Breast epithelium (tissue), 4 donors: ENCODE measurements around the gene FOCAD. TPM values are rescaled to one million over a fixed set of nuclear protein-coding genes. Genes with fewer than 3 reads are reported as not detected.

Source experiments
- DNase-seq, 2 donors: peaks; one replicate each; pipeline ENCODE4 v3.0.0-alpha.2; 2019; ENCODE audit warnings: low spot score in 2 of 2
- H3K27ac ChIP-seq, 2 donors: fragments of 200-600 bp; sonication (generic) in 1 of 2; one replicate each; pipeline ENCODE4 v1.5.1; 2016 to 2019; ENCODE audit warnings: mild to moderate bottlenecking in 1 of 2
- H3K27me3 ChIP-seq, 2 donors: fragments of 200-600 bp; sonication (generic) in 1 of 2; one replicate each; pipeline versions ENCODE4 v1.5.1 to v1.6.0; 2017 to 2019; ENCODE audit warnings: control low read depth in 1 of 2, mild to moderate bottlenecking in 1 of 2
- H3K36me3 ChIP-seq: fragments of 200-600 bp; one replicate; pipeline ENCODE4 v1.5.1; 2019
- H3K4me1 ChIP-seq, 2 donors: fragments of 200-600 bp; sonication (generic); one replicate each; pipeline ENCODE4 v1.5.1; 2016 to 2019; ENCODE audit warnings: control low read depth in 1 of 2
- H3K4me3 ChIP-seq, 3 donors: fragments of 200-600 bp; sonication (generic); 1 replicate in 2 of 3; 2 replicates in 1 of 3; pipeline ENCODE4 v1.5.1; 2016 to 2019; ENCODE audit warnings: mild to moderate bottlenecking in 3 of 3, moderate library complexity in 2 of 3
- H3K9me3 ChIP-seq, 2 donors: fragments of 200-600 bp; sonication (generic) in 1 of 2; one replicate each; pipeline ENCODE4 v1.5.1; 2016 to 2019; ENCODE audit warnings: control low read depth in 1 of 2
- CTCF ChIP-seq, 3 donors: fragments of 450-650 bp; IDR thresholded peaks; one replicate each; pipeline ENCODE4 v1.5.1; 2016 to 2017; ENCODE audit warnings: antibody characterized with exemption in 3 of 3, mild to moderate bottlenecking in 3 of 3, moderate library complexity in 3 of 3
- POLR2A ChIP-seq: fragments of 450-650 bp; IDR thresholded peaks from one replicate; pipeline ENCODE4 v1.6.1; 2016; ENCODE audit warnings: antibody characterized with exemption, mild to moderate bottlenecking, moderate library complexity
- POLR2AphosphoS5 ChIP-seq, 3 donors: sonication (generic); formaldehyde crosslinking; IDR thresholded peaks; one replicate each; pipeline ENCODE4 v1.6.1; 2017; ENCODE audit warnings: antibody characterized with exemption in 3 of 3
- intact Hi-C: fragments of 100-400 bp; cut with DNase I; formaldehyde crosslinking; loops from one replicate; pipeline ENCODE4 v1.15.1; 2023; ENCODE audit warnings: low total_unique reads
- total RNA-seq, 3 donors: library from RNA; depleted of rRNA; stranded (reverse); fragments of >200 nt; gene quantifications; one replicate each; pipeline ENCODE4 v1.1.0, GENCODE V29; 2016

FOCAD gene
- total RNA-seq, 3 donors from 2014 or later, result 23.4 to 48.1 (median 36.7) TPM

- no peak for DNase-seq
- intact Hi-C loops, result no loop called here
- Histone ChIP-seq H3K27me3 (no peaks in the 10 kb centered on the region), H3K9me3 (no peaks in the 10 kb centered on the region), H3K27ac (no peak overlapping the region), H3K4me3 (no peak overlapping the region), H3K36me3 (no peaks in the 10 kb centered on the region), H3K4me1 (no peaks in the 10 kb centered on the region)
- TF ChIP-seq POLR2AphosphoS5 (IDR thresholded peaks at IDR 0.05) (no peak), POLR2A (no peak), CTCF (IDR thresholded peaks at IDR 0.05) (no peak)
These were observed 99.3 kb downstream of the FOCAD start for GRCh38 chr9:20783057-20784038.

GRCh38 chr9:20784196-20784595 lies 100.1 kb downstream of the FOCAD start:
- Histone ChIP-seq H3K36me3 (no peaks in the 10 kb centered on the region), H3K4me1 (no peaks in the 10 kb centered on the region), H3K9me3 (no peaks in the 10 kb centered on the region), H3K27me3 (no peaks in the 10 kb centered on the region), H3K4me3 (no peak overlapping the region), H3K27ac (no peak overlapping the region)
- no peak for TF ChIP-seq POLR2A
- TF ChIP-seq POLR2AphosphoS5 (IDR thresholded peaks at IDR 0.05), result no peak
- no peak for TF ChIP-seq CTCF (IDR thresholded peaks at IDR 0.05)
- intact Hi-C loops, result no loop called here
- no peak for DNase-seq

- H3K4me3 ChIP-seq, result no peak overlapping the region
- H3K27me3 ChIP-seq, result no peaks in the 10 kb centered on the region
- H3K4me1 ChIP-seq, result no peaks in the 10 kb centered on the region
- TF ChIP-seq POLR2AphosphoS5 (IDR thresholded peaks at IDR 0.05) (no peak), CTCF (IDR thresholded peaks at IDR 0.05) (no peak), POLR2A (no peak)
- no peak for DNase-seq
- no peaks in the 10 kb centered on the region for H3K9me3 ChIP-seq
- no peak overlapping the region for H3K27ac ChIP-seq
- intact Hi-C loops, result no loop called here
- H3K36me3 ChIP-seq, result no peaks in the 10 kb centered on the region
These were observed 102.7 kb downstream of the FOCAD start for GRCh38 chr9:20786807-20787206.

- intact Hi-C loops, result no loop called here
- no peaks in the 10 kb centered on the region for H3K9me3 ChIP-seq
- H3K27ac ChIP-seq, result no peak overlapping the region
- no peaks in the 10 kb centered on the region for H3K27me3 ChIP-seq
- H3K4me3 ChIP-seq, result no peak overlapping the region
- H3K4me1 ChIP-seq, result no peaks in the 10 kb centered on the region
- H3K36me3 ChIP-seq, result no peaks in the 10 kb centered on the region
- no peak for TF ChIP-seq CTCF (IDR thresholded peaks at IDR 0.05)
- DNase-seq, result no peak
These were observed 104.7 kb downstream of the FOCAD start for GRCh38 chr9:20788526-20789451.
